ENCODE data around the gene WFIKKN2. TPM values are rescaled to one million over a fixed set of nuclear protein-coding genes. Genes with fewer than 3 reads are reported as not detected.
"Not testable (repeated sequence)": the region's sequence is repeated elsewhere in the genome, so short reads cannot be mapped to it uniquely, and the experiment has no call there.

Gene WFIKKN2
- total and polyA plus RNA-seq, 4 experiments from 2014 or later: not detected

DNA sequence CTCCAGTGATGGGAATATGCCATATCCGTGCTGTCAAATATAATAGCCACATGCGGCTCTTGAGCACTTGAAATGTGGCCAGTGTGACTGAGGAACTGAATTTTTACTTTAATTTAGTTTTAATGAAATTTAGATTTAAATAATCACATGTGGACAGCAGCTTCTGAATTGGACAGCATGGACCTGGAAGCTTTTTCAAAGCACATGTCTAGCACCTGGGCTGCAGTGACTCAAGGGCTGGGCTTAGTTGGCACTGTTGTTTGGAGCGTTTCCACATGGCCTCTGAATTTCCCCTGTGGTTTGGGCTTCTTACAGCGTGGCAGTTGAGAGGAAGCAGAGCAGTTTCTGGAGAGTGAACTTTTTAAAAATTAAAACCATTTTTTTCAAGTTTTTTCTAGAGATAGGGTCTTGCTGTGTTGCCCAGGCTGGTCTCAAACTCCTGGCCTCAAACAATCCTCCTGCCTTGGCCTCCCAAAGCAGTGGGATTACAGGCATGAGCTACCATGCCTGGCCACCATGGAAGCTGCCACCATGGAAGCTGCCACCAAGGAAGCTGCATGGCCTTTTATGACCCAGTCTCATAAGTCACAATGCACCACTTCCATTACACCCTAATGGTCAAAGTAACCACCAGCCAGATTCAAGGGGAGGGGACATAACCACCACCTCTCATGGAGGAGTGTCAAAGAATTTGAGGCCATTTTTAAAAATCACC is 37.5 kb downstream of the WFIKKN2 start:
- Histone ChIP-seq H3K36me3 (ENCODE audit: insufficient read depth, low read length) (no peaks in the 10 kb centered on the region), H3K9me3 (ENCODE audit: control insufficient read depth in 1 of 2, low read length in 2 of 2) (no peaks in the 10 kb centered on the region), H3K27me3 (ENCODE audit: insufficient read depth, low read length) (no peaks in the 10 kb centered on the region), H3K4me3 (ENCODE audit: low read length in 2 of 2) (no peak overlapping the region), H3K27ac (ENCODE audit: low read depth, low read length) (no peak overlapping the region), H3K4me1 (ENCODE audit: insufficient read depth, low read length) (peaks cover 53% of the 10 kb centered on the region)
- intact Hi-C loops (cut with micrococcal nuclease): no loop called here
- no peaks in the 10 kb centered on the region for H3K27me3 Mint-ChIP-seq
- POLR2A ChIA-PET (ENCODE audit: partially characterized antibody): interaction anchor here (1.0 to 3.3 kb wide), 14 partner anchors 12 to 84 kb away, joined by 3 to 14 read pairs (median 4); no protein-coding TSS in a partner anchor
- H3K9me3 Mint-ChIP-seq: no peaks in the 10 kb centered on the region
- CTCF ChIA-PET (ENCODE audit: partially characterized antibody): interaction anchor here (1.1 to 4.8 kb wide), 8 partner anchors 14 to 84 kb away, joined by 3 to 21 read pairs (median 6); no protein-coding TSS in a partner anchor
- H3K36me3 Mint-ChIP-seq: no peaks in the 10 kb centered on the region
- H3K27ac Mint-ChIP-seq: peak overlapping the region in 5 of 7 donors; percentile 13 to 92 (median 42)
- H3K4me1 Mint-ChIP-seq: peaks cover 30 to 53% (median 45%) of the 10 kb centered on the region in 4 donors
- peak; percentile 41 to 83 (median 52) for DNase-seq
- peak overlapping the region in 6 of 8 donors; percentile 8 to 76 (median 46) for H3K4me3 Mint-ChIP-seq

GRCh38 chr17:50875074-50875473 is 39.7 kb downstream of the WFIKKN2 start:
- Histone ChIP-seq H3K4me1 (ENCODE audit: insufficient read depth, low read length) (peaks cover 33% of the 10 kb centered on the region), H3K27ac (ENCODE audit: low read depth, low read length) (no peak overlapping the region), H3K9me3 (ENCODE audit: control insufficient read depth in 1 of 2, low read length in 2 of 2) (no peaks in the 10 kb centered on the region), H3K36me3 (ENCODE audit: insufficient read depth, low read length) (no peaks in the 10 kb centered on the region), H3K27me3 (ENCODE audit: insufficient read depth, low read length) (no peaks in the 10 kb centered on the region), H3K4me3 (ENCODE audit: low read length in 2 of 2) (no peak overlapping the region)
- H3K36me3 Mint-ChIP-seq: no peaks in the 10 kb centered on the region
- ChIA-PET POLR2A (ENCODE audit: partially characterized antibody) (interaction anchor here (8.7 kb wide), 1 partner anchor 9 kb away, joined by 64 read pairs; the partner anchor contains the start of gene TOB1), CTCF (ENCODE audit: partially characterized antibody) (interaction anchor here (1.3 kb wide), 1 partner anchor 23 kb away, joined by 5 read pairs; no protein-coding TSS in a partner anchor)
- peaks cover 0 to 3% (median 0%) of the 10 kb centered on the region in 8 donors for H3K9me3 Mint-ChIP-seq
- no peak overlapping the region for H3K27ac Mint-ChIP-seq
- H3K4me3 Mint-ChIP-seq: no peak overlapping the region
- no peak for DNase-seq
- peaks cover 20 to 36% (median 28%) of the 10 kb centered on the region in 4 donors for H3K4me1 Mint-ChIP-seq
- H3K27me3 Mint-ChIP-seq: no peaks in the 10 kb centered on the region
- intact Hi-C loops (cut with micrococcal nuclease): no loop called here

- peaks cover 17 to 31% (median 24%) of the 10 kb centered on the region in 4 donors for H3K4me1 Mint-ChIP-seq
- H3K27me3 Mint-ChIP-seq; H3K4me3 Mint-ChIP-seq; H3K27me3 ChIP-seq (ENCODE audit: insufficient read depth, low read length); DNase-seq; H3K27ac ChIP-seq (ENCODE audit: low read depth, low read length); H3K36me3 Mint-ChIP-seq; H3K36me3 ChIP-seq (ENCODE audit: insufficient read depth, low read length); H3K9me3 ChIP-seq (ENCODE audit: control insufficient read depth in 1 of 2, low read length in 2 of 2); H3K27ac Mint-ChIP-seq; intact Hi-C loops (cut with micrococcal nuclease); H3K4me3 ChIP-seq (ENCODE audit: low read length in 2 of 2); H3K9me3 Mint-ChIP-seq: not testable (repeated sequence)
- ChIA-PET POLR2A (ENCODE audit: partially characterized antibody) (interaction anchor here (8.7 kb wide), 1 partner anchor 11 kb away, joined by 64 read pairs; the partner anchor contains the start of gene TOB1), CTCF (ENCODE audit: partially characterized antibody) (interaction anchor here (1.1 kb wide), 1 partner anchor 29 kb away, joined by 3 read pairs; no protein-coding TSS in a partner anchor)
- peaks cover 23% of the 10 kb centered on the region for H3K4me1 ChIP-seq (ENCODE audit: insufficient read depth, low read length)
Observed at GRCh38 chr17:50877042-50877441, 41.7 kb downstream of the WFIKKN2 start.

GRCh38 chr17:50877838-50878237 is 42.5 kb downstream of the WFIKKN2 start:
- Mint-ChIP-seq H3K27ac (no peak overlapping the region), H3K4me3 (no peak overlapping the region), H3K4me1 (peaks cover 15 to 27% (median 20%) of the 10 kb centered on the region in 4 donors), H3K36me3 (no peaks in the 10 kb centered on the region), H3K27me3 (no peaks in the 10 kb centered on the region), H3K9me3 (peaks cover 0 to 3% (median 0%) of the 10 kb centered on the region in 8 donors)
- CTCF ChIA-PET (ENCODE audit: partially characterized antibody): interaction anchor here (1.1 kb wide), 1 partner anchor 26 kb away, joined by 3 read pairs; no protein-coding TSS in a partner anchor
- Histone ChIP-seq H3K4me3 (ENCODE audit: low read length in 2 of 2) (no peak overlapping the region), H3K27ac (ENCODE audit: low read depth, low read length) (no peak overlapping the region), H3K36me3 (ENCODE audit: insufficient read depth, low read length) (no peaks in the 10 kb centered on the region), H3K9me3 (ENCODE audit: control insufficient read depth in 1 of 2, low read length in 2 of 2) (no peaks in the 10 kb centered on the region), H3K4me1 (ENCODE audit: insufficient read depth, low read length) (peaks cover 15% of the 10 kb centered on the region), H3K27me3 (ENCODE audit: insufficient read depth, low read length) (no peaks in the 10 kb centered on the region)
- DNase-seq: no peak
- POLR2A ChIA-PET (ENCODE audit: partially characterized antibody): interaction anchor here (8.7 kb wide), 1 partner anchor 11 kb away, joined by 64 read pairs; the partner anchor contains the start of gene TOB1
- intact Hi-C loops (cut with micrococcal nuclease): no loop called here

- H3K36me3 ChIP-seq (ENCODE audit: insufficient read depth, low read length): no peaks in the 10 kb centered on the region
- H3K4me1 Mint-ChIP-seq: peaks cover 12 to 23% (median 14%) of the 10 kb centered on the region in 4 donors
- H3K27me3 Mint-ChIP-seq: no peaks in the 10 kb centered on the region
- H3K27ac Mint-ChIP-seq: no peak overlapping the region
- no peak overlapping the region for H3K4me3 Mint-ChIP-seq
- H3K4me1 ChIP-seq (ENCODE audit: insufficient read depth, low read length): peaks cover 8% of the 10 kb centered on the region
- no peak overlapping the region for H3K27ac ChIP-seq (ENCODE audit: low read depth, low read length)
- no peaks in the 10 kb centered on the region for H3K36me3 Mint-ChIP-seq
- no peaks in the 10 kb centered on the region for H3K27me3 ChIP-seq (ENCODE audit: insufficient read depth, low read length)
- intact Hi-C loops (cut with micrococcal nuclease): no loop called here
- peaks cover 0 to 3% (median 0%) of the 10 kb centered on the region in 8 donors for H3K9me3 Mint-ChIP-seq
- no peaks in the 10 kb centered on the region for H3K9me3 ChIP-seq (ENCODE audit: control insufficient read depth in 1 of 2, low read length in 2 of 2)
- H3K4me3 ChIP-seq (ENCODE audit: low read length in 2 of 2): no peak overlapping the region
- ChIA-PET POLR2A (ENCODE audit: partially characterized antibody) (interaction anchor here (1.0 to 8.7 kb wide), 2 partner anchors 13 to 66 kb away, joined by 3 to 64 read pairs; partner anchors contain the start of gene TOB1), CTCF (ENCODE audit: partially characterized antibody) (interaction anchor here (1.0 kb wide), 1 partner anchor 9 kb away, joined by 4 read pairs; no protein-coding TSS in a partner anchor)
- no peak for DNase-seq
Observed at GRCh38 chr17:50879086-50879485, 43.7 kb downstream of the WFIKKN2 start.

DNA sequence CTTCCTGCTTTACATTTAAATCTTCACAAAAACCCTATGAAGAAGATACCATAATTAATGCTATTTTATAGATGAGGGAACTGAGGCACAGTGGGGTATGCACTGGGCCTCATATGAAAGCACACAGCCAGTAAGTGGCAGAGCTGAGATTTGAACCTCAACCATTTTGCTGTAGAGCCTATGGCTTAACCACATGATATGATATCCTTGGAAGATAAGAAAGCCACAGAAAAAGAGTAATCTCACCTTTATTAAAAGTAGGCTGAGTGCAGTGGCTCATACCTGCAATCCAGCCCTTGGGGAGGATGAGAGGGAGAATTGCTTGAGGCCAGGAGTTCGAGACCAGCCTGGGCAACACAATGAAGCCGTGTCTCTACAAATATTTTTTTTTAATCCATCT is 45.8 kb downstream of the WFIKKN2 start:
- intact Hi-C loops (cut with micrococcal nuclease): no loop called here

GRCh38 chr17:50882851-50883250 is 47.5 kb downstream of the WFIKKN2 start:
- H3K27me3 ChIP-seq (ENCODE audit: insufficient read depth, low read length): no peaks in the 10 kb centered on the region
- CTCF ChIA-PET (ENCODE audit: partially characterized antibody): no interaction called here
- Mint-ChIP-seq H3K27ac (peak overlapping the region in 1 of 7 donors; percentile 88), H3K36me3 (no peaks in the 10 kb centered on the region), H3K9me3 (peaks cover 0 to 3% (median 0%) of the 10 kb centered on the region in 8 donors), H3K27me3 (no peaks in the 10 kb centered on the region), H3K4me1 (peaks cover 24 to 42% (median 29%) of the 10 kb centered on the region in 4 donors), H3K4me3 (no peak overlapping the region)
- no peak for DNase-seq
- H3K9me3 ChIP-seq (ENCODE audit: control insufficient read depth in 1 of 2, low read length in 2 of 2): no peaks in the 10 kb centered on the region
- H3K27ac ChIP-seq (ENCODE audit: low read depth, low read length): no peak overlapping the region
- no peaks in the 10 kb centered on the region for H3K36me3 ChIP-seq (ENCODE audit: insufficient read depth, low read length)
- no peak overlapping the region for H3K4me3 ChIP-seq (ENCODE audit: low read length in 2 of 2)
- intact Hi-C loops (cut with micrococcal nuclease): no loop called here
- POLR2A ChIA-PET (ENCODE audit: partially characterized antibody): interaction anchor here (2.2 to 8.8 kb wide), 2 partner anchors 11 to 17 kb away, joined by 8 to 116 read pairs; partner anchors contain the start of gene TOB1
- peaks cover 22% of the 10 kb centered on the region for H3K4me1 ChIP-seq (ENCODE audit: insufficient read depth, low read length)

More for the DNA sequence above, 45.8 kb downstream of the WFIKKN2 start:
- H3K27me3 Mint-ChIP-seq: no peaks in the 10 kb centered on the region
- H3K27ac ChIP-seq (ENCODE audit: low read depth, low read length): no peak overlapping the region
- H3K27me3 ChIP-seq (ENCODE audit: insufficient read depth, low read length): no peaks in the 10 kb centered on the region
- CTCF ChIA-PET (ENCODE audit: partially characterized antibody): no interaction called here
- H3K9me3 ChIP-seq (ENCODE audit: control insufficient read depth in 1 of 2, low read length in 2 of 2): no peaks in the 10 kb centered on the region
- DNase-seq: peak in 2 of 5 donors; percentile 20 to 23
- peak overlapping the region in 1 of 8 donors; percentile 26 for H3K4me3 Mint-ChIP-seq
- H3K4me1 Mint-ChIP-seq: peaks cover 11 to 25% (median 15%) of the 10 kb centered on the region in 4 donors
- H3K36me3 ChIP-seq (ENCODE audit: insufficient read depth, low read length): no peaks in the 10 kb centered on the region
- no peak overlapping the region for H3K4me3 ChIP-seq (ENCODE audit: low read length in 2 of 2)
- H3K4me1 ChIP-seq (ENCODE audit: insufficient read depth, low read length): peaks cover 8% of the 10 kb centered on the region
- H3K9me3 Mint-ChIP-seq: peaks cover 0 to 3% (median 0%) of the 10 kb centered on the region in 8 donors
- H3K36me3 Mint-ChIP-seq: no peaks in the 10 kb centered on the region
- POLR2A ChIA-PET (ENCODE audit: partially characterized antibody): interaction anchor here (1.0 to 8.7 kb wide), 2 partner anchors 11 to 15 kb away, joined by 3 to 64 read pairs; partner anchors contain the start of gene TOB1
- H3K27ac Mint-ChIP-seq: peak overlapping the region in 3 of 7 donors; percentile 22 to 41 (median 28)
